HCT116 (cell line): ENCODE measurements around the gene CYGB. TPM values are rescaled to one million over a fixed set of nuclear protein-coding genes. Genes with fewer than 3 reads are reported as not detected.

Experiments used
- ATAC-seq: fragments of 200-7000 bp; cut with Tn5 transposase; 2 replicates; pipeline ENCODE4 v1.9.1; 2020; ENCODE audit warnings: mild to moderate bottlenecking, moderate library complexity
- BruUV-seq: library from RNA; stranded (reverse); fragments of 400-500 nt; replicated peaks from 2 replicates; lab custom pipeline; 2021; lab: Mats Ljungman, UMichigan
- CTCF ChIA-PET: fragments of 300-600 bp; sonication (Branson Sonifier 250); formaldehyde crosslinking; loops from one replicate; lab custom pipeline; 2021; ENCODE audit warnings: antibody characterized with exemption; lab: Charles Lee
- POLR2A ChIA-PET: fragments of 300-600, 350-600 bp; sonication (Branson Sonifier 250); formaldehyde crosslinking; loops from one replicate; lab custom pipeline; 2021; ENCODE audit warnings: antibody characterized with exemption; lab: Charles Lee
- RAD21 ChIA-PET, 2 experiments: fragments of 300-600 bp; sonication (Branson Sonifier 250); formaldehyde crosslinking; loops; one replicate each; lab custom pipeline; 2023; ENCODE audit warnings: low total read pairs in 2 of 2; ENCODE audit not compliant: uncharacterized antibody in 2 of 2, unreplicated experiment in 2 of 2, low non-redundant PET in 1 of 2; lab: Charles Lee
- DNase-seq: peaks from one replicate; pipeline ENCODE4 v3.0.0-alpha.2; 2010; ENCODE audit warnings: low read depth, low spot score
- H2AFZ ChIP-seq: fragments of 200-600 bp; shearing (Covaris generic), sonication (generic); 2 replicates; pipeline ENCODE4 v1.6.1; 2017; ENCODE audit warnings: low read depth, mixed run types, mixed read lengths, antibody characterized with exemption, low read length; ENCODE audit not compliant: poor library complexity, severe bottlenecking
- H3K27ac ChIP-seq: 2 replicates; pipeline ENCODE4 v1.5.1; 2012; ENCODE audit warnings: low read depth, low read length
- H3K27me3 ChIP-seq: fragments of 200-600 bp; sonication (generic); 2 replicates; pipeline ENCODE4 v1.6.1; 2016; ENCODE audit warnings: mixed run types, low read length, mixed read lengths; ENCODE audit not compliant: insufficient read depth
- H3K36me3 ChIP-seq, 2 experiments: fragments of 200-500 bp in 1 of 2; fragments of 200-600 bp in 1 of 2; sonication (Bioruptor generic) in 1 of 2; sonication (generic) in 1 of 2; 2 replicates each; pipeline versions ENCODE4 v1.5.1 to v1.6.1; 2014 to 2016; ENCODE audit warnings: low read length in 2 of 2, inconsistent platforms in 1 of 2, mixed read lengths in 1 of 2, mixed run types in 1 of 2; ENCODE audit not compliant: insufficient read depth in 2 of 2, control insufficient read depth in 1 of 2
- H3K4me1 ChIP-seq, 2 experiments: fragments of 200-600 bp in 1 of 2; sonication (generic) in 1 of 2; 2 replicates each; pipeline versions ENCODE4 v1.5.1 to v1.6.1; 2012 to 2017; ENCODE audit warnings: low read length in 2 of 2, inconsistent platforms in 1 of 2, mild to moderate bottlenecking in 1 of 2, mixed read lengths in 1 of 2, mixed run types in 1 of 2, moderate library complexity in 1 of 2; ENCODE audit not compliant: insufficient read depth in 2 of 2, control insufficient read depth in 1 of 2
- H3K4me2 ChIP-seq: fragments of 200-600 bp; sonication (generic); 2 replicates; pipeline ENCODE4 v1.6.1; 2017; ENCODE audit warnings: mixed run types, low read length, mixed read lengths
- H3K4me3 ChIP-seq, 2 experiments: fragments of 200-600 bp in 1 of 2; sonication (generic) in 1 of 2; replicated peaks in 1 of 2; 2 replicates each; pipeline ENCODE4 v1.5.1; 2011 to 2016; ENCODE audit warnings: low read length in 2 of 2, control low read depth in 1 of 2, low read depth in 1 of 2, mild to moderate bottlenecking in 1 of 2, mixed read lengths in 1 of 2, mixed run types in 1 of 2
- H3K79me2 ChIP-seq: fragments of 200-600 bp; sonication (generic); 2 replicates; pipeline ENCODE4 v1.6.1; 2017; ENCODE audit warnings: mild to moderate bottlenecking, mixed run types, low read length, moderate library complexity, mixed read lengths; ENCODE audit not compliant: insufficient read depth
- H3K9ac ChIP-seq: fragments of 200-600 bp; sonication (generic); 2 replicates; pipeline ENCODE4 v1.6.1; 2016; ENCODE audit warnings: low read length, mixed read lengths
- H3K9me2 ChIP-seq: fragments of 200-600 bp; sonication (generic), shearing (Covaris generic); 2 replicates; pipeline ENCODE4 v1.6.1; 2017; ENCODE audit warnings: mixed run types, mild to moderate bottlenecking, moderate library complexity; ENCODE audit not compliant: insufficient read depth
- H3K9me3 ChIP-seq, 2 experiments: fragments of 200-500 bp in 1 of 2; fragments of 200-600 bp in 1 of 2; sonication (Bioruptor generic) in 1 of 2; sonication (generic) in 1 of 2; 2 replicates each; pipeline ENCODE4 v1.6.1; 2014 to 2017; ENCODE audit warnings: low read length in 2 of 2, mixed read lengths in 2 of 2, inconsistent platforms in 1 of 2, low read depth in 1 of 2, mild to moderate bottlenecking in 1 of 2, mixed run types in 1 of 2, moderate library complexity in 1 of 2; ENCODE audit not compliant: control insufficient read depth in 1 of 2, insufficient read depth in 1 of 2
- H4K20me1 ChIP-seq: fragments of 200-600 bp; sonication (generic), shearing (Covaris generic); 2 replicates; pipeline ENCODE4 v1.6.1; 2017; ENCODE audit warnings: mixed run types, mild to moderate bottlenecking, moderate library complexity; ENCODE audit not compliant: insufficient read depth
- ATF3 ChIP-seq: IDR thresholded peaks from 2 replicates; pipeline ENCODE4 v1.6.1; 2012
- CTCF ChIP-seq, 3 experiments: fragments of 200-600 bp in 1 of 3; sonication (generic) in 1 of 3; IDR thresholded peaks in 2 of 3; conservative IDR thresholded peaks in 1 of 3; 2 replicates each; pipeline ENCODE4 v1.5.1; 2012 to 2017; ENCODE audit warnings: low read depth in 2 of 3, low read length in 2 of 3, antibody characterized with exemption in 1 of 3, borderline replicate concordance in 1 of 3, control low read depth in 1 of 3, mild to moderate bottlenecking in 1 of 3, mixed read lengths in 1 of 3, mixed run types in 1 of 3, moderate library complexity in 1 of 3; ENCODE audit not compliant: insufficient read depth in 1 of 3
- FOSL1 ChIP-seq: IDR thresholded peaks from 2 replicates; pipeline ENCODE4 v1.6.1; 2012; ENCODE audit warnings: low read depth
- JUND ChIP-seq: IDR thresholded peaks from 2 replicates; pipeline ENCODE4 v1.6.1; 2012
- SP1 ChIP-seq: IDR thresholded peaks from 2 replicates; pipeline ENCODE4 v1.6.1; 2012; ENCODE audit warnings: low read depth
- TCF7L2 ChIP-seq: IDR thresholded peaks from 2 replicates; pipeline ENCODE4 v1.7.0; 2011; ENCODE audit warnings: borderline replicate concordance, inconsistent platforms; ENCODE audit not compliant: insufficient read depth, insufficient read length; ENCODE audit errors: extremely low read depth
- YY1 ChIP-seq: IDR thresholded peaks from 2 replicates; pipeline ENCODE4 v1.6.1; 2011; ENCODE audit warnings: low read length, low read depth, moderate library complexity, mild to moderate bottlenecking; ENCODE audit not compliant: insufficient replicate concordance; ENCODE audit errors: extremely low read depth
- intact Hi-C: fragments of 100-400 bp; cut with micrococcal nuclease; formaldehyde crosslinking; loops from 2 replicates; pipeline ENCODE4 v1.10.0; 2022
- total RNA-seq: library from RNA; stranded (reverse); gene quantifications from one replicate; pipeline ENCODE4 v1.2.1, GENCODE V29; 2021; ENCODE audit not compliant: unreplicated experiment

CYGB gene
- total RNA-seq, 1 experiment from 2014 or later: 0.66 TPM

GRCh38 chr17:76568811-76569221, 31.3 kb upstream of the CYGB start:
- Histone ChIP-seq H3K9me2 (no peaks in the 10 kb centered on the region), H3K4me2 (no peak overlapping the region), H3K79me2 (peaks cover 19% of the 10 kb centered on the region; the same call in 1 of the 2 replicates), H3K27me3 (no peaks in the 10 kb centered on the region), H4K20me1 (peaks cover 26% of the 10 kb centered on the region; the same call in 1 of the 2 replicates), H3K9me3 (no peaks in the 10 kb centered on the region), H3K4me1 (peaks cover 0 to 25% of the 10 kb centered on the region in 2 experiments; a peak in 1 of 4 replicates), H2AFZ (no peak overlapping the region), H3K4me3 (no peak overlapping the region), H3K27ac (no peak overlapping the region), H3K36me3 (peaks cover 6 to 27% of the 10 kb centered on the region in 2 experiments; a peak in 3 of 4 replicates), H3K9ac (no peak overlapping the region)
- TF ChIP-seq YY1 (no peak), JUND (no peak), TCF7L2 (no peak), FOSL1 (no peak), CTCF (IDR thresholded peaks at IDR 0.05 in 2 of 3, conservative IDR thresholded peaks at IDR 0.05 in 1 of 3; ENCODE audit: borderline replicate concordance in 1 of 3, insufficient read depth in 1 of 3, low read depth in 2 of 3, low read length in 2 of 3) (no peak), SP1 (no peak), ATF3 (no peak)
- intact Hi-C loops: no loop called here
- no TSS peak for BruUV-seq
- ATAC-seq (no peak), DNase-seq (no peak)
- ChIA-PET POLR2A (interaction anchor here (0.8 to 3.7 kb wide), 2 partner anchors 11 to 20 kb away, joined by 3 to 26 read pairs; no protein-coding TSS in a partner anchor), RAD21 (no interaction called here), CTCF (no interaction called here)
